CD8-positive, alpha-beta memory T cell (primary cell): ENCODE results near the gene KIF3C. TPM values are rescaled to one million over a fixed set of nuclear protein-coding genes. Genes with fewer than 3 reads are reported as not detected.

ENCODE experiments used
- CTCF ChIA-PET: fragments of 350-600 bp; sonication (Branson Sonifier 250); formaldehyde crosslinking; loops from one replicate; lab custom pipeline; 2021; ENCODE audit warnings: antibody characterized with exemption; lab: Charles Lee
- POLR2A ChIA-PET: fragments of 350-600 bp; sonication (Branson Sonifier 250); formaldehyde crosslinking; loops from one replicate; lab custom pipeline; 2021; ENCODE audit warnings: antibody characterized with exemption; lab: Charles Lee
- DNase-seq, 5 donors: peaks; one replicate each; pipeline versions ENCODE4 v3.0.0 to v3.0.0-alpha.2; 2020 to 2022; ENCODE audit warnings: mixed read lengths in 1 of 5
- H3K27ac ChIP-seq: one replicate; pipeline ENCODE4 v1.7.0; 2013; ENCODE audit warnings: low read depth, mild to moderate bottlenecking, low read length, moderate library complexity
- H3K27me3 ChIP-seq: 2 replicates; pipeline ENCODE4 v1.7.0; 2013; ENCODE audit warnings: low read length, mild to moderate bottlenecking; ENCODE audit not compliant: insufficient read depth, poor library complexity, severe bottlenecking
- H3K36me3 ChIP-seq: 2 replicates; pipeline ENCODE4 v1.7.0; 2013; ENCODE audit warnings: mild to moderate bottlenecking, low read length, moderate library complexity; ENCODE audit not compliant: insufficient read depth
- H3K4me1 ChIP-seq: 2 replicates; pipeline ENCODE4 v1.7.0; 2013; ENCODE audit warnings: mild to moderate bottlenecking, low read length, moderate library complexity; ENCODE audit not compliant: insufficient read depth
- H3K4me3 ChIP-seq: 2 replicates; pipeline ENCODE4 v1.7.0; 2013; ENCODE audit warnings: mild to moderate bottlenecking, low read length
- H3K9me3 ChIP-seq: 2 replicates; pipeline ENCODE4 v1.7.0; 2013; ENCODE audit warnings: mild to moderate bottlenecking, low read length
- H3K27ac Mint-ChIP-seq, 8 donors: one replicate each; pipeline ENCODE4 v1.8.0; 2020 to 2021; ENCODE audit warnings: mixed read lengths in 8 of 8, mild to moderate bottlenecking in 6 of 8, inconsistent platforms in 3 of 8, moderate library complexity in 3 of 8
- H3K27me3 Mint-ChIP-seq, 2 donors: one replicate each; pipeline ENCODE4 v1.8.0; 2020 to 2021; ENCODE audit warnings: mixed read lengths in 2 of 2, mild to moderate bottlenecking in 1 of 2, moderate library complexity in 1 of 2
- H3K36me3 Mint-ChIP-seq, 3 donors: one replicate each; pipeline ENCODE4 v1.8.0; 2020 to 2021; ENCODE audit warnings: mixed read lengths in 3 of 3, inconsistent platforms in 1 of 3, mild to moderate bottlenecking in 1 of 3
- H3K4me1 Mint-ChIP-seq, 3 donors: one replicate each; pipeline ENCODE4 v1.8.0; 2020 to 2021; ENCODE audit warnings: mixed read lengths in 3 of 3, inconsistent platforms in 1 of 3, mild to moderate bottlenecking in 1 of 3
- H3K4me3 Mint-ChIP-seq, 7 donors: one replicate each; pipeline ENCODE4 v1.8.0; 2020 to 2021; ENCODE audit warnings: mixed read lengths in 7 of 7, mild to moderate bottlenecking in 6 of 7, moderate library complexity in 4 of 7, inconsistent platforms in 2 of 7
- H3K9me3 Mint-ChIP-seq, 5 donors: one replicate each; pipeline ENCODE4 v1.8.0; 2020 to 2022; ENCODE audit warnings: mixed read lengths in 5 of 5, mild to moderate bottlenecking in 3 of 5, moderate library complexity in 2 of 5, inconsistent platforms in 1 of 5
- polyA plus RNA-seq: library from polyadenylated mRNA; unstranded; fragments of 300-500 nt; fragmentation: Illumina TruSeq; gene quantifications from one replicate; pipeline ENCODE4 v1.2.3, GENCODE V29; 2021
- total RNA-seq, 2 experiments: library from RNA; stranded (reverse); gene quantifications; one replicate each; pipeline ENCODE4 v1.2.3, GENCODE V29; 2021

Gene KIF3C
- total and polyA plus RNA-seq, 3 experiments from 2014 or later: 1.5 to 5.5 (median 4.9) TPM

- POLR2A ChIA-PET: no interaction called here
- H3K36me3 Mint-ChIP-seq: no peaks in the 10 kb centered on the region
These were observed 26.3 kb downstream of the KIF3C start for GRCh38 chr2:25955869-25956535.

GRCh38 chr2:25955036-25955435 is 27.3 kb downstream of the KIF3C start:
- Histone ChIP-seq H3K4me3 (no peak overlapping the region), H3K9me3 (no peaks in the 10 kb centered on the region), H3K4me1 (no peaks in the 10 kb centered on the region), H3K27me3 (no peaks in the 10 kb centered on the region), H3K36me3 (no peaks in the 10 kb centered on the region), H3K27ac (no peak overlapping the region)
- Mint-ChIP-seq H3K27me3 (no peaks in the 10 kb centered on the region), H3K27ac (no peak overlapping the region), H3K9me3 (no peaks in the 10 kb centered on the region), H3K4me3 (no peak overlapping the region), H3K4me1 (peaks cover 0 to 6% (median 3%) of the 10 kb centered on the region in 3 donors), H3K36me3 (no peaks in the 10 kb centered on the region)
- no peak for DNase-seq
- CTCF ChIA-PET: interaction anchor here (1.1 kb wide), 1 partner anchor 12 kb away, joined by 3 read pairs; no protein-coding TSS in a partner anchor
- POLR2A ChIA-PET: interaction anchor here (0.5 kb wide), 2 partner anchors 17 to 223 kb away, joined by 3 to 4 read pairs; no protein-coding TSS in a partner anchor

More at GRCh38 chr2:25955869-25956535, 26.3 kb downstream of the KIF3C start:
- Histone ChIP-seq H3K27ac (no peak overlapping the region), H3K9me3 (no peaks in the 10 kb centered on the region), H3K4me1 (no peaks in the 10 kb centered on the region), H3K27me3 (no peaks in the 10 kb centered on the region), H3K36me3 (no peaks in the 10 kb centered on the region), H3K4me3 (no peak overlapping the region)
- CTCF ChIA-PET: interaction anchor here (1.1 to 2.3 kb wide), 2 partner anchors 35 to 104 kb away, joined by 4 to 7 read pairs; no protein-coding TSS in a partner anchor
- H3K4me3 Mint-ChIP-seq: no peak overlapping the region
- peaks cover 3 to 9% (median 6%) of the 10 kb centered on the region in 3 donors for H3K4me1 Mint-ChIP-seq
- DNase-seq: no peak
- peak overlapping the region in 1 of 8 donors; percentile 74 for H3K27ac Mint-ChIP-seq
- no peaks in the 10 kb centered on the region for H3K27me3 Mint-ChIP-seq
- no peaks in the 10 kb centered on the region for H3K9me3 Mint-ChIP-seq

GRCh38 chr2:25954199-25954752 is 28.0 kb downstream of the KIF3C start:
- ChIA-PET POLR2A (no interaction called here), CTCF (interaction anchor here (0.8 to 1.7 kb wide), 3 partner anchors 9 to 31 kb away, joined by 3 read pairs; no protein-coding TSS in a partner anchor)
- no peak overlapping the region for H3K4me3 Mint-ChIP-seq
- H3K27me3 ChIP-seq: no peaks in the 10 kb centered on the region
- no peak overlapping the region for H3K27ac Mint-ChIP-seq
- H3K4me1 Mint-ChIP-seq: peaks cover 0 to 6% (median 3%) of the 10 kb centered on the region in 3 donors
- no peaks in the 10 kb centered on the region for H3K27me3 Mint-ChIP-seq
- H3K9me3 ChIP-seq: no peaks in the 10 kb centered on the region
- DNase-seq: no peak
- no peaks in the 10 kb centered on the region for H3K9me3 Mint-ChIP-seq
- H3K36me3 ChIP-seq: no peaks in the 10 kb centered on the region
- H3K4me1 ChIP-seq: no peaks in the 10 kb centered on the region
- H3K27ac ChIP-seq: no peak overlapping the region
- no peak overlapping the region for H3K4me3 ChIP-seq
- no peaks in the 10 kb centered on the region for H3K36me3 Mint-ChIP-seq

GRCh38 chr2:25951071-25951547 is 31.2 kb downstream of the KIF3C start:
- no peak overlapping the region for H3K4me3 ChIP-seq
- no peaks in the 10 kb centered on the region for H3K36me3 ChIP-seq
- H3K27ac Mint-ChIP-seq: no peak overlapping the region
- ChIA-PET POLR2A (no interaction called here), CTCF (interaction anchor here (0.8 to 4.8 kb wide), 20 partner anchors 9 to 626 kb away, joined by 3 to 25 read pairs (median 4); partner anchors contain the start of gene KIF3C)
- H3K27me3 Mint-ChIP-seq: no peaks in the 10 kb centered on the region
- DNase-seq: peak; percentile 48 to 78 (median 57)
- peaks cover 0 to 6% (median 3%) of the 10 kb centered on the region in 3 donors for H3K4me1 Mint-ChIP-seq
- H3K9me3 ChIP-seq: no peaks in the 10 kb centered on the region
- H3K4me3 Mint-ChIP-seq: no peak overlapping the region
- H3K4me1 ChIP-seq: no peaks in the 10 kb centered on the region
- H3K27me3 ChIP-seq: no peaks in the 10 kb centered on the region
- H3K27ac ChIP-seq: no peak overlapping the region
- no peaks in the 10 kb centered on the region for H3K36me3 Mint-ChIP-seq
- no peaks in the 10 kb centered on the region for H3K9me3 Mint-ChIP-seq

GRCh38 chr2:25948437-25948836 is 33.9 kb downstream of the KIF3C start:
- H3K4me1 Mint-ChIP-seq: peaks cover 0 to 6% (median 3%) of the 10 kb centered on the region in 3 donors
- no peak for DNase-seq
- ChIA-PET CTCF (interaction anchor here (4.8 kb wide), 1 partner anchor 96 kb away, joined by 25 read pairs; no protein-coding TSS in a partner anchor), POLR2A (no interaction called here)
- no peaks in the 10 kb centered on the region for H3K9me3 Mint-ChIP-seq
- H3K4me1 ChIP-seq: no peaks in the 10 kb centered on the region
- H3K9me3 ChIP-seq: no peaks in the 10 kb centered on the region
- H3K27me3 ChIP-seq: no peaks in the 10 kb centered on the region
- H3K27ac Mint-ChIP-seq: no peak overlapping the region
- no peak overlapping the region for H3K4me3 Mint-ChIP-seq
- H3K36me3 ChIP-seq: no peaks in the 10 kb centered on the region
- H3K27me3 Mint-ChIP-seq: no peaks in the 10 kb centered on the region
- H3K4me3 ChIP-seq: no peak overlapping the region
- no peak overlapping the region for H3K27ac ChIP-seq
- no peaks in the 10 kb centered on the region for H3K36me3 Mint-ChIP-seq

GRCh38 chr2:25941042-25941441 is 41.3 kb downstream of the KIF3C start:
- H3K4me3 ChIP-seq: no peak overlapping the region
- H3K4me1 ChIP-seq: no peaks in the 10 kb centered on the region
- no peaks in the 10 kb centered on the region for H3K36me3 ChIP-seq
- ChIA-PET CTCF (interaction anchor here (1.2 kb wide), 1 partner anchor 9 kb away, joined by 4 read pairs; no protein-coding TSS in a partner anchor), POLR2A (no interaction called here)
- Mint-ChIP-seq H3K9me3 (no peaks in the 10 kb centered on the region), H3K27me3 (no peaks in the 10 kb centered on the region), H3K4me3 (no peak overlapping the region), H3K36me3 (peaks cover 0 to 4% (median 2%) of the 10 kb centered on the region in 3 donors), H3K4me1 (no peaks in the 10 kb centered on the region), H3K27ac (peak overlapping the region in 1 of 8 donors; percentile 19)
- no peak for DNase-seq
- H3K9me3 ChIP-seq: no peaks in the 10 kb centered on the region
- H3K27me3 ChIP-seq: no peaks in the 10 kb centered on the region
- no peak overlapping the region for H3K27ac ChIP-seq

- H3K4me1 ChIP-seq: no peaks in the 10 kb centered on the region
- Mint-ChIP-seq H3K36me3 (peaks cover 0 to 4% (median 2%) of the 10 kb centered on the region in 3 donors), H3K27ac (no peak overlapping the region), H3K9me3 (no peaks in the 10 kb centered on the region), H3K27me3 (no peaks in the 10 kb centered on the region), H3K4me3 (no peak overlapping the region), H3K4me1 (no peaks in the 10 kb centered on the region)
- H3K27ac ChIP-seq: no peak overlapping the region
- H3K9me3 ChIP-seq: no peaks in the 10 kb centered on the region
- POLR2A ChIA-PET: no interaction called here
- no peak overlapping the region for H3K4me3 ChIP-seq
- H3K27me3 ChIP-seq: no peaks in the 10 kb centered on the region
- CTCF ChIA-PET: no interaction called here
- DNase-seq: no peak
- H3K36me3 ChIP-seq: no peaks in the 10 kb centered on the region
These were observed 43.0 kb downstream of the KIF3C start for GRCh38 chr2:25939257-25939668.

GRCh38 chr2:25938345-25938744 is 44.0 kb downstream of the KIF3C start:
- peaks cover 0 to 4% (median 2%) of the 10 kb centered on the region in 3 donors for H3K36me3 Mint-ChIP-seq
- no peak overlapping the region for H3K4me3 Mint-ChIP-seq
- Histone ChIP-seq H3K4me1 (no peaks in the 10 kb centered on the region), H3K4me3 (no peak overlapping the region), H3K9me3 (no peaks in the 10 kb centered on the region), H3K36me3 (no peaks in the 10 kb centered on the region), H3K27ac (no peak overlapping the region), H3K27me3 (no peaks in the 10 kb centered on the region)
- H3K27me3 Mint-ChIP-seq: no peaks in the 10 kb centered on the region
- H3K27ac Mint-ChIP-seq: peak overlapping the region in 3 of 8 donors; percentile 4 to 78 (median 47)
- POLR2A ChIA-PET: interaction anchor here (0.7 kb wide), 1 partner anchor 17 kb away, joined by 4 read pairs; no protein-coding TSS in a partner anchor
- CTCF ChIA-PET: interaction anchor here (3.2 kb wide), 1 partner anchor 12 kb away, joined by 11 read pairs; no protein-coding TSS in a partner anchor
- no peak for DNase-seq
- H3K9me3 Mint-ChIP-seq: no peaks in the 10 kb centered on the region
- no peaks in the 10 kb centered on the region for H3K4me1 Mint-ChIP-seq
